ENCODE measurements around the gene MYT1. TPM values are rescaled to one million over a fixed set of nuclear protein-coding genes. Genes with fewer than 3 reads are reported as not detected.

MYT1 gene
- total RNA-seq, 4 donors from 2014 or later, result 0.16 to 0.55 TPM; not detected in 2

GRCh38 chr20:64242797-64243475, 78.7 kb downstream of the MYT1 start:
- Histone ChIP-seq H3K27me3 (peaks cover 12% of the 10 kb centered on the region), H3K36me3 (no peaks in the 10 kb centered on the region), H3K9me3 (no peaks in the 10 kb centered on the region), H3K4me3 (no peak overlapping the region), H3K27ac (no peak overlapping the region), H3K4me1 (no peaks in the 10 kb centered on the region)
- intact Hi-C loops (cut with DNase I; ENCODE audit: low total_unique reads), result no loop called here
- in situ Hi-C loops (cut with MboI; ENCODE audit: low pct_ligation_motif_present in 1 of 4, low pct_unique_long_range_greater_than_20kb in 1 of 4, low sequenced_read_pairs in 3 of 4), result no loop called here
- DNase-seq, result no peak
- WGBS, 2 donors (ENCODE audit: low coverage in 1 of 2), result 77 to 80% methylated on average over 1 to 4 of the region's 4 CpGs
- TF ChIP-seq EP300 (IDR thresholded peaks at IDR 0.05; ENCODE audit: low read depth) (no peak), POLR2A (IDR thresholded peaks at IDR 0.05) (no peak), CTCF (IDR thresholded peaks at IDR 0.05) (no peak), POLR2AphosphoS5 (IDR thresholded peaks at IDR 0.05) (no peak)

DNA sequence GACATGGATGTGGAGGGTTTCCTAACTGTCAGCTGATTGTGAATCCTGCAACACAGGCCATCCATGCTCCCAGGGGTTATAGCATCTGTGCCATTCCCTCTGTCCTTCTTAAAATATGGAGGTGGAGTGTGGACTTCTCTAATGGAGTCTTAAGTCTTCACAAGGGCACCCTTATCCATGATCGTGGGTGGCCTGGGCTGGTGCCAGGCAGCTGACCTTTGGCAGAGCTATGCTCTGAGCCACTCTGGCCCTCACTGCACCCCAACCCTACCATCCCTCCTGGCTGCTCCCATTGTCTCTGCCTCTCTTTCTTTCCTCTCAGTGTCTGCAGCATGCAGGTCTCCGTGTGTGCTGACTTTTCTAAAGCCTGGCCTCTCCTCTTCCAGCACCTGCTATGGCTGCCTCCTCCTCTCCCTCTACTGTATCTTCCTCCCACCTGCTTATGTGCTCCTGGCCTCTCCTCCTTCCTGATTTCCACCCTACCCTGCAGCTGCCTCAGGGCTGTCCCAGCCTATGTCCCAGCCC, 80.1 kb downstream of the MYT1 start:
- Histone ChIP-seq H3K27ac (no peak overlapping the region), H3K4me3 (no peak overlapping the region), H3K27me3 (peaks cover 15% of the 10 kb centered on the region), H3K36me3 (no peaks in the 10 kb centered on the region), H3K4me1 (no peaks in the 10 kb centered on the region), H3K9me3 (no peaks in the 10 kb centered on the region)
- intact Hi-C loops (cut with DNase I; ENCODE audit: low total_unique reads), result no loop called here
- TF ChIP-seq POLR2AphosphoS5 (IDR thresholded peaks at IDR 0.05) (no peak), EP300 (IDR thresholded peaks at IDR 0.05; ENCODE audit: low read depth) (no peak), POLR2A (IDR thresholded peaks at IDR 0.05) (no peak), CTCF (IDR thresholded peaks at IDR 0.05) (no peak)
- in situ Hi-C loops (cut with MboI; ENCODE audit: low pct_ligation_motif_present in 1 of 4, low pct_unique_long_range_greater_than_20kb in 1 of 4, low sequenced_read_pairs in 3 of 4), result no loop called here
- WGBS, 2 donors (ENCODE audit: low coverage in 1 of 2), result 65% methylated on average over 2 of the region's 2 CpGs; no CpG with 5 or more reads in 1 of the 2 donors
- DNase-seq, result no peak

- TF ChIP-seq EP300 (IDR thresholded peaks at IDR 0.05; ENCODE audit: low read depth), result no peak
- Histone ChIP-seq H3K4me3 (no peak overlapping the region), H3K27me3 (peaks cover 15% of the 10 kb centered on the region), H3K27ac (no peak overlapping the region), H3K9me3 (no peaks in the 10 kb centered on the region), H3K36me3 (no peaks in the 10 kb centered on the region), H3K4me1 (no peaks in the 10 kb centered on the region)
- in situ Hi-C loops (cut with MboI; ENCODE audit: low pct_ligation_motif_present in 1 of 4, low pct_unique_long_range_greater_than_20kb in 1 of 4, low sequenced_read_pairs in 3 of 4) (no loop called here), intact Hi-C loops (cut with DNase I; ENCODE audit: low total_unique reads) (no loop called here)
- no peak for DNase-seq
- 51 to 83% methylated on average over 2 to 8 of the region's 8 CpGs for whole genome bisulfite sequencing, 2 donors (ENCODE audit: low coverage in 1 of 2)
These were observed 80.8 kb downstream of the MYT1 start for GRCh38 chr20:64244870-64245603.

GRCh38 chr20:64245746-64246595, 81.7 kb downstream of the MYT1 start:
- H3K4me3 ChIP-seq, result no peak overlapping the region
- DNase-seq, result no peak
- H3K9me3 ChIP-seq, result no peaks in the 10 kb centered on the region
- intact Hi-C loops (cut with DNase I; ENCODE audit: low total_unique reads) (no loop called here), in situ Hi-C loops (cut with MboI; ENCODE audit: low pct_ligation_motif_present in 1 of 4, low pct_unique_long_range_greater_than_20kb in 1 of 4, low sequenced_read_pairs in 3 of 4) (no loop called here)
- H3K36me3 ChIP-seq, result no peaks in the 10 kb centered on the region
- WGBS, 2 donors (ENCODE audit: low coverage in 1 of 2), result 40 to 80% methylated on average over 1 to 9 of the region's 9 CpGs
- H3K27me3 ChIP-seq, result peaks cover 15% of the 10 kb centered on the region
- no peak overlapping the region for H3K27ac ChIP-seq
- no peaks in the 10 kb centered on the region for H3K4me1 ChIP-seq
- TF ChIP-seq POLR2A (IDR thresholded peaks at IDR 0.05) (no peak), EP300 (IDR thresholded peaks at IDR 0.05; ENCODE audit: low read depth) (no peak), CTCF (IDR thresholded peaks at IDR 0.05) (no peak), POLR2AphosphoS5 (IDR thresholded peaks at IDR 0.05) (no peak)
